Activated CD8-positive, alpha-beta memory T cell treated with anti-CD3 and anti-CD28 coated beads for 24 hours (primary cell): Measurements from ENCODE around the gene ATP5PB.
A peak's percentile ranks its signal among the peaks of the same experiment; 100 is the strongest.

Source experiments
- DNase-seq: peaks from one replicate; pipeline ENCODE4 v3.0.0-alpha.2; 2020

The ATP5PB gene, protein sequence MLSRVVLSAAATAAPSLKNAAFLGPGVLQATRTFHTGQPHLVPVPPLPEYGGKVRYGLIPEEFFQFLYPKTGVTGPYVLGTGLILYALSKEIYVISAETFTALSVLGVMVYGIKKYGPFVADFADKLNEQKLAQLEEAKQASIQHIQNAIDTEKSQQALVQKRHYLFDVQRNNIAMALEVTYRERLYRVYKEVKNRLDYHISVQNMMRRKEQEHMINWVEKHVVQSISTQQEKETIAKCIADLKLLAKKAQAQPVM

DNA sequence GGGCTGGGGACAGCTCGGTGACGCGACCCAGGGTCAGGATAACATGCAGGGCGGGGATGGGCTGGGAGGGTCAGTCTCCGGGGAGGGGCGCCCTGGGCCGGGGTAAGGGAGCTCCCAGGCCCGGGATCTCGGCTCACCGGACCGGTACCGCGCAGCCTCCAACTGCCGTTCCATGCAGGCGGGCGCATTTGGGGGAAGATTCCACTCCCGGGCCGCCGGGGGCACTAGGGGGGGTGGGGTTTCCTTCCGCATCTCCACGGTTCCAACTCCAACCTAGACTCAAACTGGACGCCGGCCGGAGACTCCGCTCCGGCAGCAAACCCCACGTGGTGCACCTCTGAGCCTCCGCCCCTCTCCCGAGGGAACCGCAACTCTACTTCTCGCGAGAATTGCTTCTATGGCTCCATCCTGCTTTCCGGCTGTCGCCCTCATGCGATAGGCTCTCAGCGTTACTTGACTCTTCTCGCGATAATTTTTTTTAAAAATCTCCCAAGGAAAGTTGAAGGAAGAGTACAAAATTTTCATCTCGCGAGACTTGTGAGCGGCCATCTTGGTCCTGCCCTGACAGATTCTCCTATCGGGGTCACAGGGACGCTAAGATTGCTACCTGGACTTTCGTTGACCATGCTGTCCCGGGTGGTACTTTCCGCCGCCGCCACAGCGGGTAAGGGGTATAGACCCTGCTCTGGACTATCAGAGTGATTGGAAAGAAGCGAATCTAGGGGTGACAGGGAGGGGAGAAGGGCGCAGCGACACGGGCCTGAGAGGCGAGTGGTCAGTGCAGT is at the start of gene ATP5PB, which contains the start of gene WDR77:
TSS of gene ATP5PB (plus strand) at position 547 of the 785 bp plus-strand sequence. CDS start at position 625, 78 bp downstream.
TSS of gene WDR77 (minus strand) at position 339 of the 785 bp plus-strand sequence. CDS start at position 252, 87 bp downstream.
- peak; percentile 90 for DNase-seq

DNA sequence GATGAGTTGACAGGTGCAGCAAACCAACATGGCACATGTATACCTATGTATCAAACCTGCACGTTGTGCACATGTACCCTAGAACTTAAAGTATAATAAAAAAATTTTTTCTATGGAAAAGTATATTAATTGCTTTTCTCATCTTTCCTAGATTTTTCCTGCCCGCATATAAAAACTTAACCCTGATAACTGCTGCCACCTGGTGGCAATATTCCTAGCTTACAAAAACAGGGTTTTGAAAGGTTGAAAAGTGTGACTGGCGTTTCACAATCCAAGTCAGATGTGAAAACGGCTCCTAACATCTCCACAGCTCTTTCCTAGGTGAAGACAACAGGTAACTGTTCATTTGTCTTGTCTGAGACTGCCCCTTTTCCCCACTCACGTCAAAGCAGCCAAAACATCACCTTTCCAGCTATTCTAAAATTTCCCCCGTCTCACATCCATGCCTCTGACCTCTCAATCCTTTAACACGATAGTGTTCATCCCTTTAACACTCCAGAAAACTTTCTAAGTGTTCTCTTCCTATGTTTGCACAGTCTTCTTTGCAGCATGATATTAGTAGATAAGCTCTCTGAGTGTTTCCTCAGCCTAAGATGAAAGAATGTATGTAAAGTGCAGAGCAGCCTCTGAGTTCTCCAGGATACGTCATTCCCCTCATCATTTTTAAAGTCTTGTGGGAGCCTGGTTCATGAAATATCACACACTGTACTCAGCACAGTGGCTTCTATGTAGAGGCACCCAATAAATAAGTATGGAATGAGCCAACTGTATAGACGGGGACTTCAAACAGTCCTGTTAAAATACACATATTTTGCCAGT is 49.3 kb upstream of the ATP5PB start:
- peak; percentile 66 for DNase-seq

DNA sequence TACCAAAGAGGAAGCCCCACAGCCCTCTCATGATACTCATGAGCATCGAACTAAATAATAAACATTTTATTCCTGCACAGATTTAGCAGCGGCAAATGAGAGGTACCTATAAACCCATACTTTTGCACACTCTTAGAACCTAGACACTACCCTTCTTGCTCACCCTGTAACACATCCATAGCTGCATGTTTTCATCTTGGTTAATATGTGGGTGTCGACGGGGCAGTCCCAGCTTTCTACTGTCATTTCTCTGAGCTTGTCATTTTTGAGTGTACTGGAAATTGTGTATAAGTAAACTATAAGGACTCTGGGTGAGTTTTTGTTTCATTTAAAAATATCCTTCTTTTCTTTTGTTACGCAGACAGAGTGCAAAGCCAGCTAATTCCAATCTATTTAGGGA is 47.2 kb upstream of the ATP5PB start:
- no peak for DNase-seq

DNA sequence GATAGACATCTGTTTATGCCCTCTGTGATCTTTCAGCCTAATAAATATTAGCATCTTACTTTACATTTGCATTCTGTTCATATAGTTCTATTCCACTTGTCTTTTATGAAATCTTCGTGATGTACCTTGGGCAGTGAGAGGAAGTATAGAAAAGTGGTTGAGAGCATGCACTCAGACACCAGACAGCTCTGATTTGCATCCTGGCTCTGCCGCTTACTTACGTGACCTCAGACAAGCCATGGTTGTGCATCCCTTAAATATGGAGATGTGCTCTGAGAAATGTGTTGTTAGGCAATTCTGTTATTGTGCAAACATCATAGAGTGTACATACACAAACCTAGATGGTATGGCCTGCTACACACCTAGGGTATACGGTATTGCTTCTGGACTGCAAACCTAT is 44.7 kb upstream of the ATP5PB start:
- DNase-seq: no peak

DNA sequence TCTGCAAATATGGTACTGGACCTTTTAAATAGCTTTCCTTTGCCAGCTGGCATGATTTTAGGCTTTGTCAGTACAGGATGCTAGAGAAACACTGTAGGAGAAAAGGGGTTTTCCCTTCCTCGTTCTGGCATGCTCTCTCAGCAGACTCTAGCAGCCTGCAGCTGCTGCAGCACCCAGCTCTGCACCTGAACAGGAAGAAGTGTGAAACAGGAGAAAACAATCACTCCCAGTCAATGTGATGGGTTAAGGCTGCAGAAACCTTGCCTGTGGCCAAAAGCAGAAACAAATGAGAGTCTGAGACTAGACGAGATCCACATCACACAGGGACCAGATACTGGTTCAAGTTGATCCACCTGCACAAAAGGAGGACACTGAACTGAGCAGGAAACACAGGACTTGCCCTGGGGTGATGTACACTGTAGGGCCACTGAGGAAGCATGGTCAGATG is 42.9 kb upstream of the ATP5PB start:
- peak; percentile 61 for DNase-seq

DNA sequence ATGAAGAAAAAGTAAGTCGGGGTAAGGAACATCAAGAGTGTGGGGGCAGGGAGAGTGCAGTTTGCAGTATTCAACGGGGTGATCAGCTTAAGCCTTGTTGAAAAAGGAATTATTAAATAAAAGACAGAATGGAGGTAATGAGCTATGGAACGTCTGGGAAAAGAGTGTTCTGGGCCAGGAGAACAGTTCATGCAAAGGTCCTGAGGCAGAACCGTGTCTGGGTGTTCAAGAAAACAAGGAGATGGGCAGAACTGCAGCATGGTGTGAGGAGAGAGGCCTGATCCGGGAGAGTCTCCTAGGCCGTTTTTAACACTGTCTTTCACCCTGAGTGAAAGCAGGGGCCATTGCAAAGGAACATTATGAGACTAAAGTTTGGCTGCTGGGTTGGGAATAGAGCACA is 42.0 kb upstream of the ATP5PB start:
- no peak for DNase-seq

DNA sequence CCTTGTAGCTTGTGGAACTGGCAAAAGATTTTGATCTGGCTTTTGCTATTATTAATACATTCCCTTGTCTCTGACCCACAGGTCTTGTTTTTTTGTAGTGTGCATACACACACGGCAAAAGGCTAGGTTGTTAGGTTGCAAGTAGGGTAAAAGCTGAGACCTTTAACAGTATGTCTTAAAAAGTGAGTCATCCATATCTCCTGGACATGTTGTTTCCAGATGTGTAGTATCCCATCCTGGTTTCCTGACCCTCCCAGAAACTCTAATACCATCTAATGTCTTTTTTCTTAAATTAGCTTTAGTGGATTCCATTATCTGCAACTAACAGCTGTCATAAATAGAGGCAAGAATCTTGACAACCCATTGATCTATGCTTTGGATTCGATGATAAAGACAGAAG is 36.4 kb upstream of the ATP5PB start:
- no peak for DNase-seq

DNA sequence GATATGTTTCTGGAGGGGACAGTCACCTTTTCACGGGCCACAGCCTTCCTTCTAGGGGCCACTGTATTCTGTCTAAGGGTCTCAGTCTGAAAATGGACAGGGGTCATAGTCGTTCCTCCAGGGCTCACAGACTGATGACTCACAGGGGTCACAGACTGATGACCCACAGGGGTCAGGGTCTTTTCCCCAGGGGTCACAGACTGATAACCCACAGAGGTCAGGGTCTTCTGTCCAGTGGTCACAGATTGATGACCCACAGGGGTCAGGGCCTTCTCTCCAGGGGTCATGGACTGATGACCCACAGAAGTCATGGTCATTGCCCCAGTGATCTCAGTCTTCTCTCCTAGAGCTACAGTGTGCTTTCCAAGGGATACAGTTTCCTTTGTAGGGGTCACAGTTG is 34.5 kb upstream of the ATP5PB start:
- no peak for DNase-seq

DNA sequence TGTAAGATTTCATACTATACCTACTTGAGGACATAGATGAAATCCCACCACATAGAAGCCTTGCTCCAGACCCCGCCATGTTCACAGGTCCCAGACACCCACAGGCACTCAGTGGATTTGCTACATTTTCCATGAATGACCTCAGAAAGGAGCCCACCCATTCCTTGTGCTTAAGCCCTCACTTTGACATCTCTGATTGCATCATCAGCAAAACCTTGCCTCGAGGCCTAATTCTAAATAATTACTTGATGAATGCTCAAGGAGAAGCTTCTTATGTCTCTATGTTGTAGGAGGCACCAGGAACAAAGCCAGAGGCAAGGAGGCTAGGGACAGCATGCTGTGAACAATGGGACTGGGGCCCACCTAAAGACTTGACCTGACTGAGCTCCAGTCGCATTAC is 33.8 kb upstream of the ATP5PB start:
- no peak for DNase-seq

DNA sequence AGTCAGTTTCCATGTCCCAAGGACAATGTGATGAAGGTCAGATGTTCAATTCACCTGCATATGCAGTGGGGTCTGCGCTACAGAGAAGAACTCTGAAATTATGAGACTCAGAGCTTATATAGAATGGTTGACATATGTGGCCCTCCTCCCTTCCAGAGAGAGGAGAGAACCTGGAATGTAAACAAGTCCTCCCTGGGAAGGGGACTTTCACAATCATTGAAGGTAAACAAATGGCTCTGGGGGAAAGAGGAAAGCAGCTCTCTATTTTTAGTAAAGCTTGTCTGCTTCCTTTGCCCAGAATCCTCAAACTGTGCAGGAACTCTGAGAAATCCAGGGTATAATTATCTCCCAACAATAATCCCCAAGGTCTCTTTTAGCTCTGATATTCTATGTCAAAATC is 31.5 kb upstream of the ATP5PB start:
- DNase-seq: no peak

DNA sequence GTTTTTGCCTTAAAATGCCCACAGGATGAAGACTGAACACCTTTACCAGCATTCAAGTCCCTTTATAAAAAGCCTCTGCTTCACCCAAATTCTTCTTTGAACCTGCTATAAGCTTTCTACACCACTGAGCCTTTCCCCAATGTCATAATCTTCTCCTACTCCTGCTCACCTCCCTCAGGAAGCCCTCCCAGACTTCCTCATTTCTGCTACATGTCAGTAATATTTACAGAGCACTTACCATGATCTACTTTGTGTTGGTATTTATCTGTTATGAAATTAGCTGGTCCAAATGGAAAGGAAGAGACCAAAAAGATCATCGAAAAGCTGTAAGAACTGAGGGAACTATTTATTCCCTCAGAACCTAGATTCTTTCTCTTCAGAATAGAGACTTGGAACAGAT is 30.2 kb upstream of the ATP5PB start:
- DNase-seq: no peak

DNA sequence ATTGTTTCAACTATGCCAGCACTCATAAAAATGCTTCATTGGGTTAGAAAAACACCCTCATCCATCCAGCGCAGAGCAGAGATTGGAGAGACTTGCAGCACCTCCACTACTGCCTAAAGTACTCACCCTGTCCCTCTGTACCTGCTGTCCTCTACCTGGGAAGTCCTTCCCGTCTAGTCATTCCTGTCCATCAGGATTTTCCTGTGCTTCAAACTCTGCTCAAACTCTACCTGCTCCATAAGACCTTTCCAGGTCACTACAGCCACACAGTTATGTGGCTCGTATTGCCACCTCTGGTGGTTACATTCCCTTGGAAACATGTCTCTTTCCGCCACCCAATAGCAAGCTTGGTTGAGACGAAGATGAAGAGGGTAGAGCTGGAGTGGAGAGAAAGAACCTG is 28.9 kb upstream of the ATP5PB start:
- DNase-seq: no peak

DNA sequence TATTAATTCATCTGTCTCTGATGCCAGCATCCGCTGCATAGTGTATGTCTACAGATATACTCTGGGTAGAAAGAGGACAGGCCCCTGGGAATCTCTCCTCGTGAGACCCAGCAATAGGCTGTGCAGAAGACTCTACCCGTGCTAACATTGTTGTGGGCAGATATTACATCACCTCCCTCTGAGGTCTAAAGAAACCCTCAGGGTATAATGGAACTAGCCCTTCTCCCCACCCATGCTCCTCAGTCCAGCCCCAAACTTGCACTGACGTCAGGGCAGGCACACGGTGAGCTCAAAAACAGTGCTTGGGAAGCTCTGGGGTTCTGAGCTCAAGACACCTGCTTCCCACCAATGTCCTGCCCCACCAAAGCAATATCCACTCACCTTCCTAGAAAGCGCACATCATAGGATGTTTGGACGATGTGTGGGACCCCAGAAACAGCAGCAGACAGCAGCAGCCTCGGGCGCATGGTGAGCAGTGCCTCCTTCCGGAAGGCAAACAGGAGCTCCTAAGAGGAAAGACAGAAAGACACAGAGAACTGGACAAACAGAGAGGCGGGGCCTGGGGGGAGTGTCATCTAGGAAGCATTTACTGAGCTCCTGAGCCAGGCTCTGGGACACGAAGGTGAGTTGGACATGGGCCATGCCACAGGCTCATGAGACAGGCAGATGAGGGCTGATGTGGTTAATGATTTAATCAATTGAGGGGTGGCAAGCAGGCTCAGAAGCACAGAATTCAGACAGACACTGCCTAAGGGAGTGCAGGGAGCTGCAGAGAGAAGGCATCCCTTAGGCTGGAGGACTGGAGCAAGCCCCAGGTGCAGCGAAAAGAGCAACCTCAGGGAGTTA is 26.5 kb upstream of the ATP5PB start:
- DNase-seq: no peak

DNA sequence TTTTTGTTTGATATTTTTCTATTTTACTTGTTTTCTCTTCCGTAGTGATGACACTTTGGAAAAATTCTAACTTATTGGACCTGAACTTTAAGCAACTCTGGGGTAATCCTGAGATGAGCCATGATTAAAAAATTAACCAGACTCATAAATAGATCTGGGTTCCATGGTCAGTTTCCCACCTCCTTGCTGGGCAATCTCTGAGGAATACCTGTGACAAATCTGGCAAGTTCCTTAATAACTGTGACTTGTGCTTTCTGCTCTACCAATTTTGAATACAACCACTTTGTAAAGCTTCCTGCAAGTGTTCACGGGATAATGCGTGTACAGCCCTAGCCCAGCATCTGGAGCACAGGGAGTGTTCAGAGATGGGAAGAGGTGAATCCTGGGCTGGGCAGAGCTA is 25.0 kb upstream of the ATP5PB start:
- no peak for DNase-seq

DNA sequence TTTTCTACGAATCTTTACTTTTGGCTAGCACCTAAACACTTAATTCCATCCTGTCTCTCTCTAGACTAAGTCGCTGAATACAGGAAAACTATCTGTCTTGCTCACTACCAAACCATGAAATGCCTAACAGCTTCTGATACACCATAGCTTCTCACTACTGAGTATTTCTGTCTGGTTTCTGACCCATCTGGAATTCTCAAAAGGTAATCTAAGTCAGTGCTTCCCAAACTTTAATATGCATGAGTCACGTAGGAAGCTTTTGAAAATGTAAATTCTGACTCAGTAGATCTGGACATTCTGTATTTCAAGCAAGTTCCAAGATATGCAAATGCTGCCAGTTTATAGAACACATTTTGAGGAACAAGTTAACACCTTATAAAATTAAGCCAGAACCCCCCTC is 12.5 kb upstream of the ATP5PB start:
- DNase-seq: no peak

DNA sequence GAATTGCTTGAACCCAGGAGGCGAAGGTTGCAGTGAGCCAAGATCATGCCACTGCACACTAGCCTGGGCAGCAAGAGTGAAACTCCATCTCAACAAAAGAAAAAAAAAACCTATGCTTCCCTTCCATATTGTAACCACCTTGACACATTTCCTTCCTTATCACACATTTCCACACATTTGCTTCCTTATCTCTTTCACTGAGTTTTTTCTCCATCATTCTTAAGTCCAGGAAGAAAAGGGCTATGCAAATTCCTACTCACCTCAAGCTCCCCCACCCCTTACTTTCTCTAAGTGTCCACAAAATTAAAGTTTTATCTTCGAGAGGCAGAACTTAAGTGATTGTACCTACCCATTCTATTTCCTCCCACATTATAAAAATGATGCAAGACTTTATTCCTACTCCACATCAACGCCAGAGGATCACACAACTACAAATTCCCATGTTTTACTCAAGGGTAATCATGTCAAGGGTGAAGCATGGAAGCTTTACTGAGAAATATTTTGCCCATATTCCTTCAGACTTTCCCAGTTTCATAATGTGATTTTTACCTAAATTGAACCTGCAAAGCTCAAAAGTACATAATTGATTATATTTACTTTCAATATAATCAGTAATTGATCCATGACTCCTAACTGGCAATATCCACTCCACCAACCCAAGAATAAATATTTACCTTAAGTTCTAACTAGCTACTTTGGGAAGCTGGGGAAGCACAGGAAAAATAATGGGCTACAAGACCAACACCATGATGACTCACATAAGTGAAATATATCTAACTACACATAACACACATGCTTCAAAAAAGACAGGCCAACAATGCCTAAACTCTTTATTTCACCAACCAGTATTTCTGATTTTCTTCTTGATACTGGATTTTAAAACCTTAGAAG is 9.6 kb upstream of the ATP5PB start:
- DNase-seq: no peak

DNA sequence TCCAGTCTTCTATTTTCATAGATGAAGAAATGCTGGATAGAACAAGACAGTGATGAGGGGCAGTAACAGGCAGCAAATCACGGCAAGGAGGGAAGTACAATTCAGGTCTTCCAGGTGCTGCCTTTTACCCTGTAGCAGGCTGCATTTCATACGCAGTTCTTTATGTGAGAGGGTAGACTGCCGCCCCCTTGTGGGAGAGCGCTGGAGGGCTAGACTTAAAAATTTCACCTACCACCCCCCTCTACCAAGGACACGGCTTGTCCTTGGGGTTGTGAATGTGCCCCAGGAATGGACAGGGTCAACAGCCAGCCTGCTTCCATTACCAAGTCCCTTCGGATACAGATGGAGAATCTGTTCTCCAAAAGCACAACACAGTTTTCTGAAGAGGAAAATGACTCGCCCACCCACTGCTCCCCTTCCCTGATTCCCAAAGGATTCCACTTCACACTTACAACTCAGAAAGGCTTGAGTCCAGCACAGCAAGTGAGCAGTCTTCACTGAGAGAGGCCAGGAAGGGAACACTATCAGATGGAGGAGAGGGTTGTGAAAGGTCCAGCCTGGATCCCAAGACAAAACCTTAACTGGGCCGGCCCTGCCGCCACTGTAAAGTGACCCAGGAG is 7.6 kb upstream of the ATP5PB start:
- peak; percentile 76 for DNase-seq

DNA sequence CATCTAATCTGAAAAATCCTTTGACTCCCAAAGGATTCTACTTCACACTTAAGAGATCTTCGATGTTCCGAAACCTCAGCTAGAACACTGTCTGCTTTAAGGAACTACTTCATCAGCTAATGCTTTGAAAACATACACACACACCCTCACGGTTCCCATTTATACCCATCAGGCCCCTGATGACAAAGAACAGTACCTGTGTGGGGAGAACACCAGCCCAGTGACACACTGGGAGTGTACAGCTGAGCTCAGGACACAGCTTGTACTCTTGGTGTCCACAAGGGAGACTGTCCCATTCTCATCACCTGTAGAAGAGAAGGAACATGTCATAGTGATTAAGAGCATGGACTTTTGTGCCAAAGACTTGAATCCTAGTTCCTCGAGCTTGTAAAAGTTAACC is 6.8 kb upstream of the ATP5PB start:
- no peak for DNase-seq

DNA sequence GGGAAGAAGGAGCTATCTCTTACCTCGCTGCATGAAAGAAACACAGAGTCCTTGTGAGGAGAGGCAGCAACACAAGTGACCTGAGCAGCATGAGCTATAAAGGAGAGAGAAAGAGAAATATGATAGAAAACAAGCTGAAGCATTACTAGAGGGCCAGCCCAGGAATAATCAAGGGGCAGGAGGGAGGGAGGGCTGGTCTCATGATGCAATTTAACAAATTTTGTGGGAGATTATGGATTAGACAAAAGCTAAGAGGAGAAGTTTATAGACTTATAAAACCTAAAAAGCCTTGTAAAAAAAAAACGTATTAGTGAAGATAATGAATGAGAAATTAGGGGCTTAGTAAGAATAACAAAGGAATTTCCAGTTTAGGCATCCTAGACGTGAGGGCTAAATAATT is 5.2 kb upstream of the ATP5PB start:
- DNase-seq: no peak

DNA sequence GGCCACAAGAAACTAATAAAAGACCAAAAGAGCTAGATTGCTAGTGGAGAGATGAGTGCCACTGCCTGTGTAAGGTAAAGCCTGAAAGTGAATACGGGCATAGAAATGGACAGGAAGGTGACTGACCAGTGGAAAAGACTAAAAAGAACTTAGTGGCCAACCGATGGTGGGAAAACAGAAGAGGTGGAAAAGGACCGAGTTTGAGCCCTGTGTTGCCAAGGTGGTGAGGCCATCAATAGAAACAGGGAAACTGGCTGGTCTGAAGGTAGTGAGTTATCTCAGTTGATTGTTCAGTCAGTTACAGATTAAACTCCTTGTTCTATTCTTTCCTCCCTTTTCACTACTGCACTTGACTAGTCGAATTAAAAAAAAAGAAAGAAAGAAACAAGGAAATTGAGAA is 2.7 kb upstream of the ATP5PB start:
- DNase-seq: no peak
